ENCODE measurements around the gene KIF1C.

- TF ChIP-seq CTCF (IDR thresholded peaks at IDR 0.05), result no peak
- TF ChIP-seq E2F1 (CRISPR knock-in tag; IDR thresholded peaks at IDR 0.05), result no peak
- TF ChIP-seq ZNF416 (CRISPR knock-in tag; IDR thresholded peaks at IDR 0.05), result no peak
- no peak for TF ChIP-seq TEAD1 (CRISPR knock-in tag; IDR thresholded peaks at IDR 0.05)
- TF ChIP-seq, protein P1, sequence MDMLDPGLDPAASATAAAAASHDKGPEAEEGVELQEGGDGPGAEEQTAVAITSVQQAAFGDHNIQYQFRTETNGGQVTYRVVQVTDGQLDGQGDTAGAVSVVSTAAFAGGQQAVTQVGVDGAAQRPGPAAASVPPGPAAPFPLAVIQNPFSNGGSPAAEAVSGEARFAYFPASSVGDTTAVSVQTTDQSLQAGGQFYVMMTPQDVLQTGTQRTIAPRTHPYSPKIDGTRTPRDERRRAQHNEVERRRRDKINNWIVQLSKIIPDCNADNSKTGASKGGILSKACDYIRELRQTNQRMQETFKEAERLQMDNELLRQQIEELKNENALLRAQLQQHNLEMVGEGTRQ (CRISPR knock-in tag; IDR thresholded peaks at IDR 0.05), result no peak
- TF ChIP-seq NR2C2 (CRISPR knock-in tag; IDR thresholded peaks at IDR 0.05), result no peak
- TF ChIP-seq, protein P2, sequence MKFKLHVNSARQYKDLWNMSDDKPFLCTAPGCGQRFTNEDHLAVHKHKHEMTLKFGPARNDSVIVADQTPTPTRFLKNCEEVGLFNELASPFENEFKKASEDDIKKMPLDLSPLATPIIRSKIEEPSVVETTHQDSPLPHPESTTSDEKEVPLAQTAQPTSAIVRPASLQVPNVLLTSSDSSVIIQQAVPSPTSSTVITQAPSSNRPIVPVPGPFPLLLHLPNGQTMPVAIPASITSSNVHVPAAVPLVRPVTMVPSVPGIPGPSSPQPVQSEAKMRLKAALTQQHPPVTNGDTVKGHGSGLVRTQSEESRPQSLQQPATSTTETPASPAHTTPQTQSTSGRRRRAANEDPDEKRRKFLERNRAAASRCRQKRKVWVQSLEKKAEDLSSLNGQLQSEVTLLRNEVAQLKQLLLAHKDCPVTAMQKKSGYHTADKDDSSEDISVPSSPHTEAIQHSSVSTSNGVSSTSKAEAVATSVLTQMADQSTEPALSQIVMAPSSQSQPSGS (CRISPR knock-in tag; IDR thresholded peaks at IDR 0.05; ENCODE audit: borderline replicate concordance, low read depth), result no peak
These were observed 51.6 kb downstream of the KIF1C start for GRCh38 chr17:5049314-5049841.

All from WTC11 (cell line).